Activated T-cell treated with anti-CD3 and anti-CD28 coated beads, Interleukin-2, amount 50 U/mL, for 48 hours (primary cell): Measurements from ENCODE around the gene RNASE4.

Experiments
- DNase-seq, 2 experiments: peaks; one replicate each; pipeline ENCODE4 v3.0.0-alpha.2; 2020

Gene RNASE4

DNA sequence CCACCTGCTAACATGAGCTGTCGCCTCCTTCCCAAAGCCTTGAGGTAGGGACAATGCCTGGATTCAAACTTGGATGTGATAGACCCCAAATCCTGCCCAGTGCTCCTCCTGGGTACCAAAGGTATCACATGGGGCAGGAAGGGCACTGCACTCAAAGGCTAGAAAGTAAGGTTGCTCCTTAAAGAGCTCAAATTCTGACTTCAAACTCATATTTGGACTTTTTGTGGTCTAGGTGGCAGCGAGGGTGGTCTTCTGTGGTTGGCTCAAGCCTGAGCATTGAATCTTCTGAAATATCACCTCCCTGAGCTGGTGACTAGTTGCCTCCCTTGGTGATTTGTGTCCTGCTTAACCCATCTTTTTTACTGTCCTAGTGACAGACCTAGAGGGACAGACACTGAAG lies 8.3 kb upstream of the RNASE4 start:
- DNase-seq, result no peak

DNA sequence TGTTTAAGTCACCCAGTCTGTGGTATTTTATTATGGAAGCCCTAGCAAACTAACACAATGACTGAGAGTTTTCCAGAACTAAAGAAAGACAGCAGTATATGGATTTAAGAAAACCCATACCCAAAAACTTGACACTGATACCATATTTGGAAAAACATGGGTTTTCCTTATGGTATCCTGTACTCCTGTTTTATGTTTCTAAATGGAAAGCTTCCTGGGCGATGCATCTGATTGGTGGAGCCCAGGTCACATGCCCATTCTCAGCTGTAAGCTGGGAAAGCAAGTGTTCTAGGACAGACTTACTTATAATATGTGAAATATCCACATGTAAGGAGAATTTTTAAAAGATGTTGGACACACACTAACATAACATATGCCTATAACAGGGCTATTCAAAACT lies 4.5 kb upstream of the RNASE4 start:
- DNase-seq, result peak in 1 of 2 experiments; percentile 47

- no peak for DNase-seq
Measured at GRCh38 chr14:20680363-20680762, 4.0 kb upstream of the RNASE4 start.

- DNase-seq, result no peak
Measured at GRCh38 chr14:20680843-20681347, 3.5 kb upstream of the RNASE4 start.

DNA sequence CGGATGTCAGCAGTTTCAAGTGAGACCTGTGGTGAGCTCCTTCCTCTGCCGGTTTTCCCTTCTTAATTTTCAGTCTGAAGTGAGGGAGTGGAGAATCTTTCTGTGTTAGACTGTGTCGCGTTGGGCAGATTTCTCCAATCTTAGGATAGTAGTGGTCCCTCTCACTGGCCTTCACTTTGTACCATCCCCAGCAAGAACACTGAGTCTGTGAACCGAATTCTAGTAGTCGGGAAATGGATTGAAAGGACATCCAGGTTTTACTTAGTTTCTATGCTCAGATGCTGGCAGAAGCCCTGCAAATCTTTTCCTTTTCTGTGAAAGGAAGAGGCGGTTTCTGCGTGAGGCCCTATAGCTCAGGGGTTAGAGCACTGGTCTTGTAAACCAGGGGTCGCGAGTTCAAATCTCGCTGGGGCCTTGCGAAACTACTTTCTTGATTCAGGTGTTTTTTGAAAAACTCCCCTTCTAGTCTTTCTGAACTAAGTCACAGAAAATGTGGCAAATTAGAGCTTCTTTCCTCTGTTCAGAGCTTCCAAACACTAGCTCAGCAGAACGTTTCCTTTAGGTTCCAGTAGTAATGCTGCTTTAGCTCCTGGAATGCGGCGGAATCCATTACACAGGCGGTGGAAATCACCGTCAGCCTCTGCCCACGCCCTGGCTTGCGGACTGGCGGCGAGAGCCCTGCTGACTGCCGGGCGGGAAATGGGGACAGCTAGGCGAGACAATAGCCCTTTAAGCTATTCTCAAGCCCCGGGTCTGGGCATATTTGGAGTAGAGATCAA lies 2.8 kb upstream of the RNASE4 start:
- DNase-seq, result peak; percentile 93 to 94

DNA sequence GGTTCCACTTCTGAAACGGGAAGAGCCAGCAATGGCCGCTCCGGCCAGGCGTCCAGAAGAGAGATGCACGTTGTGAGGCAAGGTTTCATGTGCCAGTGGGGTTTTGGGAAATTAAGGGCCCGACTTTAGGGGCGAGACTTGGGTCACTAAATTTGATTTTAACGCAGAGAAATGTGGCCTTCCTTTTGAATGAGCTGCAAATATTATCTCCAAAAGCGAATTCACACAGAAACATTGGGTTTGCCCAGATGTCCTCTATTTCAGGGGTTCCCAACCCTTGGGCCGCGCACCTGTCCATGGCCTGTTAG lies 2.3 kb upstream of the RNASE4 start:
- DNase-seq, result no peak

- peak; percentile 83 to 85 for DNase-seq
Measured at GRCh38 chr14:20682435-20683124, 1.8 kb upstream of the RNASE4 start.

GRCh38 chr14:20683125-20683890 lies 1.1 kb upstream of the RNASE4 start:
- DNase-seq, result peak; percentile 90 to 91

GRCh38 chr14:20684662-20685456 lies 499 bp downstream of the RNASE4 start:
- DNase-seq, result no peak

DNA sequence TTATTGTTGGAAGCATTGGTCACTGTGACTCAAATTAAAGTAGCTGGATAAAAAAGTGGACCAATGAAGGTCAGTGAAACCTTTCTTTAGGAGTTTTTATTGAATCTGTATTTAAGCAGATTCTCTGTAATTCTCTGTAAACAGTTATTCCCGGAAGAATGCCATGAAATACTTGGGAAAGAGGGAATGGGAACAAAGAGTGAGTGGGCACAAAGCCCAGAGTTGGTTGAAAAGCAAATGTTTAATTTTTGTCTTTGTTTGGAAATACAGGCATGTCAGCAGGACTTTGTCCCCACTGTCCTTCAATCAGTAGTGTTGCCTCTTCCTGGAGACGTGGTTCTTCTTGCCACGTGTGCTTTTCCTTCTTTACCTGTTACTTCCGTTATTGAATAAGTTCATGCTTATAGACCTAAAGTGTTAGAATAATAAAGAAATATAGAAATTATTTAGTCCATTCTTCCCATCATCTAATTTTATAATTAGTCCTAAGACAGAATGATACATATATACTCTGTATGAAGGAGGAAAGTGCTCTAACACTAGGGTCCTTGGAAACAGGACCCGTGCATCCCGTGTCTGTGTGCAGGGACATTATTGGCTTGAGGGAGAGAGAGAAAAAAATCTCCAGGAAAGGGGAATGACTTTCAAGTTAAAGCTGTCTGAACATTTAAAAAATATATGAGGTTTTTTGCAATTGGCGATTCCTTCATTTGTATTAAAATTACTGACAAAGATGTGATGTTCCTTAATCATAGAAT lies 2.2 kb downstream of the RNASE4 start:
- no peak for DNase-seq

GRCh38 chr14:20687362-20688166 lies 3.2 kb downstream of the RNASE4 start:
- no peak for DNase-seq

GRCh38 chr14:20688167-20688839 lies 3.9 kb downstream of the RNASE4 start, which contains the start of gene ANG:
ANG (plus strand) TSS chr14:20688764; CDS start chr14:20693565, 4,801 bp downstream.
- no peak for DNase-seq

DNA sequence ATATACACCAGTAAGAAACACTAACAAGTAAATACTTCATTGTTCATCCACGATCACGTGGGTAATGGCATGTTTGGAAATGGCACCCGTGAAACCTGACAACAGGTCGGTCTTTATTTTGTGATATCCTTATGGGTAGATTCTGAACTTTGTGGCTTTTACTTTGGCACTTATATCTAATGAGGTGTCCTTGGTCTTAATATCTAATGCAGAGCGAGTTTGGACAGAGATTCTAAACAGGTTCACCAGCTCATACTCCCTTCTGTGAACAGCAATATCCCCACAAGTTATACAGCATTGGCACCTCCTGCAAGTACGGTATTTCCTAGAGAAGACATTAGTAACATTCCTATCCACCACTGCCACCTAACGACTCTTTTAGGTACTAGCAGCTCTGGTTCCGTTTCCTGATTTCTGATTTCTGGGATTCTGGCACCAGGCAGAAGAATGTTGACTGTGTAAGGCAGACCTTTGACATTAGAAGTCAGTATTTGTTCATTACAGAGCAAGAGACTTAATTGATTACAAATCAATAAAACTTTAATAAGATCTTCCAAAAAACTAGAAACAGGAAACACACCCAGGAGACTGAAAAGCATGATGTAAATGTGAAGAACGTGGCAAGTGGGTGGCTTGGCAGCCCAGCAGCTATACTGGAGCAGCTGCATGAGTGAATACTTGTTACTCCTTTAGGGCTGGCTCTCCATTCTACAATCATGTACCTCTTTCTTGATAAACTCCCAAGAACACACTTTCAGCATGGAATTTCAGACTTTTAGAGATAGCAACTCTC lies 6.7 kb downstream of the RNASE4 start:
- DNase-seq, result peak; percentile 30 to 38

GRCh38 chr14:20692116-20692751 lies 7.9 kb downstream of the RNASE4 start:
- no peak for DNase-seq

GRCh38 chr14:20696764-20697163 lies 12.4 kb downstream of the RNASE4 start:
- no peak for DNase-seq

GRCh38 chr14:20697273-20698017 lies 13.1 kb downstream of the RNASE4 start:
- peak; percentile 79 to 80 for DNase-seq

DNA sequence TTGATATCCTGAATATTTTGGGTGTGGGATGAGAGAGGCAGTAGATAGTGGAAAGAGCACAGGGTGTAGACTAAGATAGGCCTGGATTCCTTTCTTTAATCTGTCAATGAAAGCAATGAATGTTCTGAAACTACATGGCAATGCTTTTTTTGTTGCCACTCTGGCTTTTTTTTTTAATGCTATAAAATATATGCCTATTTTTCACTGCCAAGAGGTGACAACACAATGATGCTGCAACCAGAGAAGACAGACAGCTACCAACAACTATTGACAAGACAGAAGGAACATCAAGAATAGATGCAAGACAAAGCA lies 13.6 kb downstream of the RNASE4 start:
- no peak for DNase-seq

DNA sequence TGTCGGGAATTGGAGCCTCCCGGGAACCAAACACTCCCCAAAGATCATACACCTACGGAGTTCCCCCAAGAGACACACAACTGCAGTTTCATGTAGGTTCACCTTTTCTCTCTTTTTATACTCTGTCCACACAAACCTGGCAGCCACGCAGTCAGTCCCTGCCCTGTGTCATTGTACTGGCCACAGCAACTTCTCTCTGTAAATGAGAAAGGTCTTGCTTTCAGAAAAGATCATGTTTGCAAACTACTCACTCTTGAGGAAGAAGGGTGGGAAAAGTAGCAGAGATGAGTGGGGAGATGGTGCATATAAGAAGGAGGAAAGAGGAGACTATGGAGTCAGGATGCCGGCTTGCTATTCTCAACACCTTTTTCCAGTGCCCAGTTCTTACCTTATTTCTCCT lies 14.6 kb downstream of the RNASE4 start:
- no peak for DNase-seq
